ENCODE data around the gene PCDHA1. TPM values are rescaled to one million over a fixed set of nuclear protein-coding genes. Genes with fewer than 3 reads are reported as not detected.

The PCDHA1 gene
- total and polyA plus RNA-seq, 2 of the 13 experiments (the other 11 are each of a cell fraction or from before 2014, with no cell fraction given): not detected

GRCh38 chr5:141017943-141018342 is 232.0 kb downstream of the PCDHA1 start:
- ATAC-seq (no peak), DNase-seq (ENCODE audit: low spot score) (no peak), FAIRE-seq (no peak)
- Histone ChIP-seq H3K4me2 (ENCODE audit: low read depth, low read length) (no peak overlapping the region), H3K27me3 (ENCODE audit: control insufficient read depth in 1 of 2, insufficient read depth in 2 of 2, low read length in 2 of 2) (no peaks in the 10 kb centered on the region; a peak in 1 of 5 replicates), H3K27ac (ENCODE audit: extremely low read length, insufficient read depth, low read length) (no peak overlapping the region), H3K9ac (ENCODE audit: insufficient read depth, low read depth, low read length) (no peak overlapping the region), H3K4me1 (ENCODE audit: insufficient read depth, low read length) (no peaks in the 10 kb centered on the region), H3K36me3 (replicated peaks in 1 of 2; ENCODE audit: control insufficient read depth in 1 of 2, insufficient read depth in 2 of 2, low read length in 2 of 2) (no peaks in the 10 kb centered on the region), H3K4me3 (replicated peaks in 1 of 3; ENCODE audit: insufficient read depth in 1 of 3, low read depth in 2 of 3, low read length in 3 of 3) (no peak overlapping the region), H3K79me2 (ENCODE audit: insufficient read depth, low read length) (no peaks in the 10 kb centered on the region), H2AFZ (ENCODE audit: low read length) (no peak overlapping the region), H4K20me1 (ENCODE audit: insufficient read depth, low read length) (no peaks in the 10 kb centered on the region), H3K9me3 (ENCODE audit: low read length) (no peaks in the 10 kb centered on the region)
- TF ChIP-seq SCMH1 (CRISPR knock-in tag; IDR thresholded peaks at IDR 0.05; ENCODE audit: borderline replicate concordance) (no peak), HIVEP1 (CRISPR knock-in tag; IDR thresholded peaks at IDR 0.05) (no peak), ZNF225 (CRISPR knock-in tag; IDR thresholded peaks at IDR 0.05) (no peak)
- TF ChIP-seq, protein P1, sequence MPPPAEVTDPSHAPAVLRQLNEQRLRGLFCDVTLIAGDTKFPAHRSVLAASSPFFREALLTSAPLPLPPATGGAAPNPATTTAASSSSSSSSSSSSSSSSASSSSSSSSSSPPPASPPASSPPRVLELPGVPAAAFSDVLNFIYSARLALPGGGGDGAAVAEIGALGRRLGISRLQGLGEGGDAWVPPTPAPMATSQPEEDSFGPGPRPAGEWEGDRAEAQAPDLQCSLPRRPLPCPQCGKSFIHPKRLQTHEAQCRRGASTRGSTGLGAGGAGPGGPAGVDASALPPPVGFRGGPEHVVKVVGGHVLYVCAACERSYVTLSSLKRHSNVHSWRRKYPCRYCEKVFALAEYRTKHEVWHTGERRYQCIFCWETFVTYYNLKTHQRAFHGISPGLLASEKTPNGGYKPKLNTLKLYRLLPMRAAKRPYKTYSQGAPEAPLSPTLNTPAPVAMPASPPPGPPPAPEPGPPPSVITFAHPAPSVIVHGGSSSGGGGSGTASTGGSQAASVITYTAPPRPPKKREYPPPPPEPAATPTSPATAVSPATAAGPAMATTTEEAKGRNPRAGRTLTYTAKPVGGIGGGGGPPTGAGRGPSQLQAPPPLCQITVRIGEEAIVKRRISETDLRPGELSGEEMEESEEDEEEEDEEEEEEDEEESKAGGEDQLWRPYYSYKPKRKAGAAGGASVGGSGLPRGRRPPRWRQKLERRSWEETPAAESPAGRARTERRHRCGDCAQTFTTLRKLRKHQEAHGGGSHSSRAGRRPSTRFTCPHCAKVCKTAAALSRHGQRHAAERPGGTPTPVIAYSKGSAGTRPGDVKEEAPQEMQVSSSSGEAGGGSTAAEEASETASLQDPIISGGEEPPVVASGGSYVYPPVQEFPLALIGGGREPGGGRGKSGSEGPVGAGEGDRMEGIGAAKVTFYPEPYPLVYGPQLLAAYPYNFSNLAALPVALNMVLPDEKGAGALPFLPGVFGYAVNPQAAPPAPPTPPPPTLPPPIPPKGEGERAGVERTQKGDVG (CRISPR knock-in tag; IDR thresholded peaks at IDR 0.05; ENCODE audit: borderline replicate concordance): no peak
- no TSS peak for BruUV-seq (replicated peaks)
- in situ Hi-C loops (cut with HindIII; ENCODE audit: extremely low pct_ligation_motif_present, low pct_unique_long_range_greater_than_20kb): no loop called here
- CTCF ChIA-PET (ENCODE audit: low intra/inter-chr PET ratio, low total read pairs): no interaction called here
- intact Hi-C loops (cut with micrococcal nuclease; ENCODE audit: unreplicated experiment): no loop called here
- POLR2A ChIA-PET: no interaction called here

GRCh38 chr5:141022384-141022783 is 236.4 kb downstream of the PCDHA1 start:
- no peak overlapping the region for H3K4me3 ChIP-seq (replicated peaks in 1 of 3; ENCODE audit: insufficient read depth in 1 of 3, low read depth in 2 of 3, low read length in 3 of 3)
- FAIRE-seq (no peak), DNase-seq (ENCODE audit: low spot score) (no peak), ATAC-seq (no peak)
- H3K36me3 ChIP-seq (replicated peaks in 1 of 2; ENCODE audit: control insufficient read depth in 1 of 2, insufficient read depth in 2 of 2, low read length in 2 of 2): no peaks in the 10 kb centered on the region
- intact Hi-C loops (cut with micrococcal nuclease; ENCODE audit: unreplicated experiment): no loop called here
- BruUV-seq (replicated peaks): no TSS peak
- no peaks in the 10 kb centered on the region for H3K4me1 ChIP-seq (ENCODE audit: insufficient read depth, low read length)
- no peak overlapping the region for H3K4me2 ChIP-seq (ENCODE audit: low read depth, low read length)
- POLR2A ChIA-PET: no interaction called here
- 100% methylated on average over 1 of the region's 1 CpG for WGBS (ENCODE audit: low lambda C conversion rate)
- no peaks in the 10 kb centered on the region for H3K27me3 ChIP-seq (ENCODE audit: control insufficient read depth in 1 of 2, insufficient read depth in 2 of 2, low read length in 2 of 2)
- no peaks in the 10 kb centered on the region for H4K20me1 ChIP-seq (ENCODE audit: insufficient read depth, low read length)
- no peak overlapping the region for H3K9ac ChIP-seq (ENCODE audit: insufficient read depth, low read depth, low read length)
- H3K9me3 ChIP-seq (ENCODE audit: low read length): no peaks in the 10 kb centered on the region
- in situ Hi-C loops (cut with HindIII; ENCODE audit: extremely low pct_ligation_motif_present, low pct_unique_long_range_greater_than_20kb): no loop called here
- CTCF ChIA-PET (ENCODE audit: low intra/inter-chr PET ratio, low total read pairs): no interaction called here
- no peaks in the 10 kb centered on the region for H3K79me2 ChIP-seq (ENCODE audit: insufficient read depth, low read length)
- TF ChIP-seq CEBPB (IDR thresholded peaks at IDR 0.05; ENCODE audit: borderline replicate concordance, low read depth, low read length) (peak; percentile 61; the same call in 1 of the 2 replicates), ZFP36 (IDR thresholded peaks at IDR 0.05; ENCODE audit: borderline replicate concordance, low read depth, low read length, partially characterized antibody) (no peak)
- no peak overlapping the region for H2AFZ ChIP-seq (ENCODE audit: low read length)
- no peak overlapping the region for H3K27ac ChIP-seq (ENCODE audit: extremely low read length, insufficient read depth, low read length)
